Measurements from ENCODE around the gene COMTD1.
"Not testable (repeated sequence)": the region's sequence is repeated elsewhere in the genome, so short reads cannot be mapped to it uniquely, and the experiment has no call there.

COMTD1 gene

DNA sequence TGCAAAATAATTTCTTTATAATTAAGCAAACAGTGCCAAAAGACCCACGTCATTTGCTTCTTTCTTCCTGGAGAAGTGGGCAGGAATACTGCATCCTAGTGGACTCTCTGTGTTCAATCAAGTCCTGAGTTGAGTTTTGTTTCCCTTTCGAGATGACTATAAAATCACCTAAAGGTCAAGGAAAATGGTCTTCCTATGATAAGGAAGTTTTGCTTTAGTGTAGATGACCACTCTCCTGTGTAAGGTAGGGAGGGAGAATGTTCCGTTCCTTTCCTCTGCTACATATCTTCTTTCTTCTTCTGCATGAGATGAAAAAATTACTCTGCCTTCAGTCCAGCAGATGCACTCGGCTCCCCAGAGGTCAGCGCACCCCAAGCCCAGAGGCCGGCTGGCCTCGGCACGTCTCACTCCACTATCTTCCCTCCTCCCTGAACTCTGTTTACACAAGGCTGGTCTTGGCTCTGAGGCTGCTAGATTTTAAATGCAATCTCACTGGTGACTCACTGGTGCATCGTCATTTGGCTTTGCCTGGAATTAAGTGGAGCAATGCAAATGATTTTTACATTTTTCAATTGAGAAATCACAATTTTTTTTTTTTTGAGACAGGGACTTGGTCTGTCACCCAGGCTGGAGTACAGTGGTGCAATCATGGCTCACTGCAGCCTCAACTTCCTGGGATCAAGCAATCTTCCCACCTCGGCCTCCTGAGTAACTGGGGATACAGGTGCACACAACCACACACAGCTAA is 43.8 kb downstream of the COMTD1 start:
- DNase-seq (ENCODE audit: low spot score in 2 of 2) (no peak), ATAC-seq (replicated peaks; ENCODE audit: extremely low read depth, poor library complexity, severe bottlenecking) (no peak)
- H3K4me3 Mint-ChIP-seq, result no peak overlapping the region
- H3K9me3 Mint-ChIP-seq, result no peaks in the 10 kb centered on the region
- H3K36me3 Mint-ChIP-seq (ENCODE audit: insufficient read depth), result peaks cover 4% of the 10 kb centered on the region
- H3K4me1 Mint-ChIP-seq, result peaks cover 5% of the 10 kb centered on the region
- no peak overlapping the region for H3K27ac Mint-ChIP-seq (ENCODE audit: low read depth)
- H3K27me3 Mint-ChIP-seq, result no peaks in the 10 kb centered on the region

DNA sequence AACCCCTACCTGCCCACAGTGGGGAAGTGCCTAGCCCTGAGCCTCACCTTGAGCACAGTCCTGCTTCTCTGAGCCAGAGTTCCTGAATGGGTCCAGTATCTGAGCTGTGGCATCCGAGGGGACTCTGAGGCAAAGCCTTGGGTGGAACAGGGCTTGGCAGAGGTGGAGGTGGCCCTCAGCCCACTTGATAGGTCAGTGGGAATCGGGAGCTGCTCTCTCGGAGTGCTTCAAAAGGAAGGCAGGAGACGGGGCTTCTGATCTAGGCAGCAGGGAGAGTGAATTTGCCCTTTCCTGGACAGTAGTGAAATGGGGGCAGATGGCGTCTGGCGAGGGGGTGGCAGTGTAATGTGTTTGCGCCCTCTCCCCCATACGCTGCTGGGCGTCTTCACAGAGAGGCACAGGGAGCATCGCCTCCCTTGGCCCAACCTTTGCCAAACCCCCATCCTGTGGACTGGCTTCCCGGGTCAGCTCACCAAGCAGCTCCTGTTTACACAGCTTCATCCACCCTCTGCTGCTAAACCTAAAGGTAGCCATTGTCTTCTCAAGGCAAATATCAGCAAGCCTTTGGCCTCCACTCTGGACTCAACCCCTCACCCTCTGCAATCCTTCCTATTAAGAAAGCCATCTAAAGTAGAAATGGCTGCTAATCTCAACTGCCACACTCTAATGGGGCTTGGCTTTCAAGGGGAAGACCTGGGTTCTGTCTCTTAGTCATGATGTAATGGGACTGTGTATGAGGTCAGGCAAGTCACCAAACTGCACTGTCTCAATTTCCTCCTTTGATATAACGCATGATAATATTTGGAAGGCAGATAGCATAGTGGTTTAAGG is 46.3 kb downstream of the COMTD1 start:
- peaks cover 5% of the 10 kb centered on the region for H3K4me1 Mint-ChIP-seq
- H3K27me3 Mint-ChIP-seq, result no peaks in the 10 kb centered on the region
- no peaks in the 10 kb centered on the region for H3K9me3 Mint-ChIP-seq
- peaks cover 4% of the 10 kb centered on the region for H3K36me3 Mint-ChIP-seq (ENCODE audit: insufficient read depth)
- ATAC-seq (replicated peaks; ENCODE audit: extremely low read depth, poor library complexity, severe bottlenecking), result no peak
- no peak overlapping the region for H3K27ac Mint-ChIP-seq (ENCODE audit: low read depth)
- DNase-seq (ENCODE audit: low spot score in 2 of 2), result no peak
- no peak overlapping the region for H3K4me3 Mint-ChIP-seq

DNA sequence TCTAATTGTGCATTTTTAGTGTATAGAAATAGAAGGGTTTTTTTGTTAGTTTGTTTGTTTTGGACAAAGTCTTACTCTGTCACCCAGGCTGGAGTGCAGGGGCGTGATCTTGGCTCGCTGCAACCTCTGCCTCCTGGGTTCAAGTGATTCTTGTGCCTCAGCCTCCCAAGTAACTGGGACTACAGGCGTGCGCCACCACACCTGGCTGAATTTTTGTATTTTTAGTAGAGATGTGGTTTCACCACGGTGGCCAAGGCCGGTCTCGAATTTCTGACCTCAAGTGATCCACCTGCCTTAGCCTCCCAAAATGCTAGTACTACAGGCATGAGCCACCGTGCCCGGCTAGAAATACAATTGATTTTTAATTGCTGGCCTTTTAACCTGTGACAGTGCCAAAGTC is 47.2 kb downstream of the COMTD1 start:
- not testable (repeated sequence) for H3K27me3 Mint-ChIP-seq; H3K4me3 Mint-ChIP-seq; H3K36me3 Mint-ChIP-seq (ENCODE audit: insufficient read depth); DNase-seq (ENCODE audit: low spot score in 2 of 2); ATAC-seq (replicated peaks; ENCODE audit: extremely low read depth, poor library complexity, severe bottlenecking); H3K4me1 Mint-ChIP-seq; H3K9me3 Mint-ChIP-seq
- H3K27ac Mint-ChIP-seq (ENCODE audit: low read depth), result peak overlapping the region; percentile 51

DNA sequence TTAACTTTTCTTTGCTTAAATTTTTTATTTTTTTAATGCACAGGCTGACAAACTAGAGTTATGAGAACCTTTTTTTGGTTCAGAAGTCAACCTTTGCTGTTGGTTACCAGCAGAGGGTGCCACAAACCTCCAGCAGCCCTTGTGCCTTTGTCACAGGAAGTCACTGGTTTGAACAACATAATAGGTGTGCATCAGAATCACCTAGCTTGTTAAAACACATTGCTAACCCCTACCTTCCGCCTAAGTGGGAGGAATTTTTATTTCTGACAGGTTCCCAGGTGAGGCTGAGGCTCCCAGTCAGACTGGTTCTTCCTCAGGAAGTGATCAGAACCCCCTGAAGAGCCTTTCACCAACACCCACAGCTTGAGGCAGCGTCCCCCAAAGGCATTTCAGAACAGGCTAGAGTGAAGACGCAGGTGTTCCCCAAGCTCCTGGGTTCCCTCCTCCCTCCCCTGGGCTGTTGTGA is 47.8 kb downstream of the COMTD1 start:
- H3K4me3 Mint-ChIP-seq, result no peak overlapping the region
- peaks cover 5% of the 10 kb centered on the region for H3K4me1 Mint-ChIP-seq
- peak; percentile 97 for ATAC-seq (replicated peaks; ENCODE audit: extremely low read depth, poor library complexity, severe bottlenecking)
- H3K27ac Mint-ChIP-seq (ENCODE audit: low read depth), result peak overlapping the region; percentile 51
- DNase-seq (ENCODE audit: low spot score in 2 of 2), result peak; percentile 47 to 69
- no peaks in the 10 kb centered on the region for H3K9me3 Mint-ChIP-seq
- H3K36me3 Mint-ChIP-seq (ENCODE audit: insufficient read depth), result peaks cover 3% of the 10 kb centered on the region
- no peaks in the 10 kb centered on the region for H3K27me3 Mint-ChIP-seq

DNA sequence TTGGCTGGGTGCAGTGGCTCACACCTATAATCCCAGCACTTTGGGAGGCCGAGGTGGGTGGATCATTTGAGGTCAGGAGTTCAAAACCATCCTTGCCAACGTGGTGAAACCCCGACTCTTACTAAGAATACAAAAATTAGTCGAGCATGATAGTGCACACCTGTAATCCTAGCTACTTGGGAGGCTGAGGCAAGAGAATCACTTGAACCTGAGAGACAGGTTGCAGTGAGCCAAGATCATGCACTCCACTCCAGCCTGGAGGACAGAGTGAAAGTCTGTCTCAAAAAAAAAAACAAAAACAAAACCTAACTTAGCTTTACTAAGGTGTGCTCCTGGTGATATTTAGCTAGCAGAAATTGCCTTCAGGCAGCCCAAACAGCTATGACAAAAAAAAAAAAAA is 49.4 kb downstream of the COMTD1 start:
- Mint-ChIP-seq H3K9me3 (no peaks in the 10 kb centered on the region), H3K27me3 (no peaks in the 10 kb centered on the region), H3K4me1 (peaks cover 5% of the 10 kb centered on the region), H3K36me3 (ENCODE audit: insufficient read depth) (peaks cover 2% of the 10 kb centered on the region), H3K27ac (ENCODE audit: low read depth) (peak overlapping the region; percentile 74), H3K4me3 (no peak overlapping the region)
- ATAC-seq (replicated peaks; ENCODE audit: extremely low read depth, poor library complexity, severe bottlenecking) (no peak), DNase-seq (ENCODE audit: low spot score in 2 of 2) (no peak)

Data from central memory CD8-positive, alpha-beta T cell (primary cell).